Activated gamma-delta T cell (primary cell): ENCODE data around the gene SLC30A3.
"Not testable (repeated sequence)": the region's sequence is repeated elsewhere in the genome, so short reads cannot be mapped to it uniquely, and the experiment has no call there.

Source experiments
- DNase-seq: peaks from one replicate; lab custom pipeline; 2025; lab: John Stamatoyannopoulos, UW

Gene SLC30A3

DNA sequence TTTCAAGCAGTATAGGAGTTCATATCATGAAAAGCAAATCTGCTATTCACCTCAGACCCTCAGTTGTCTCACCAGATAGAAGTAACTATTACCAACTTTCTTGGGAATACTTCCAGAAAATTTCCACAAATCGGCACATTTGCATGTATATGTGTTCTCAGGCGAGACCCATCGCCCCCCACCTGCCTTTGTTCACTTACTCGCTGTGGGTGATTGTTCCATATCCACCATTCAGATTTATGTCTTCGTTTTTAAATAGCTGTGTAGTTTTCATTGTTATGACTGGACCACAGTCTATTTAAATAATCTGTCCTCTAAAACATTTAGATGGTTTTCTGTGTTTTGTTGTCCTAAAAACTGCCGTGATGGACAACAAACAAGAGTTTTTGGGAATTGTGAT is 22.6 kb upstream of the SLC30A3 start:
- no peak for DNase-seq

DNA sequence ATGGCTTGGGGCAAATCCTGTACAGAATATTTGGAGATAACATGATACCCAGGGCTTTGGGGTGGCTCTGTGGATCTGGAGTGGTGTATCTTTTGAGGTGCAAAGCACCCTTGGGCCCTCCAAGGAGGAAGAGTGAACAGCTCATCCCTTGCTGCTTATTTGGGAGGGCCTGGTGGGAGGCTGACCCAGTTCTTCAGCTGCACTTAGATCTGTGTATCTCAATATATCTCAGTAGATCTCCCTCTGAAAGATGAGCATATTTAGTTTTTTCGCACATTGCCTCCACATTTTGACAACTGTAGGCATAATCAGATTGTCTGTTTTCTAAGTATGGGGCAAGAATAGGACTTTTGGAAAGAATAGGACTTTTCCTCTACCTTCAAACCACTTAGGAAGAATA is 22.1 kb upstream of the SLC30A3 start:
- DNase-seq = no peak

DNA sequence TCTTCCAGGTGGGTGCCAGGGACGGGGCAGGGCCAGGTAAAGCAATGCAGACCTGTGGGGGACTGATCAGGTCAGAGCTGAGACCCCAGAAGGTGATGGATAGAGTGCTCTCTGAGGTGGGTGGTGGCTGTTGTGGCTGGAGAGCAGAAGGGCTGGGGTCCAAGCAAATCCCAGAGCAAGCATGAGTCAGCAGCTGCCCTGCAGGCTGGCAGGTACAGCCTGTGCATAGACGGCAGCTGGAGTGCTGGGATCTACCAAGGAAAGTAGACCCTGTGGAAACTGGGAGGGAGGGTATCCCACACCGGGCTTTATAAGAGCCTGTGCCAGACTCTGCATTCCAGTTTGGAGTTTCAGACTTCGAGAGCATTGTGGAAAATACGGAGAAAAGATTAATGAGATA is 20.0 kb upstream of the SLC30A3 start:
- DNase-seq = no peak

DNA sequence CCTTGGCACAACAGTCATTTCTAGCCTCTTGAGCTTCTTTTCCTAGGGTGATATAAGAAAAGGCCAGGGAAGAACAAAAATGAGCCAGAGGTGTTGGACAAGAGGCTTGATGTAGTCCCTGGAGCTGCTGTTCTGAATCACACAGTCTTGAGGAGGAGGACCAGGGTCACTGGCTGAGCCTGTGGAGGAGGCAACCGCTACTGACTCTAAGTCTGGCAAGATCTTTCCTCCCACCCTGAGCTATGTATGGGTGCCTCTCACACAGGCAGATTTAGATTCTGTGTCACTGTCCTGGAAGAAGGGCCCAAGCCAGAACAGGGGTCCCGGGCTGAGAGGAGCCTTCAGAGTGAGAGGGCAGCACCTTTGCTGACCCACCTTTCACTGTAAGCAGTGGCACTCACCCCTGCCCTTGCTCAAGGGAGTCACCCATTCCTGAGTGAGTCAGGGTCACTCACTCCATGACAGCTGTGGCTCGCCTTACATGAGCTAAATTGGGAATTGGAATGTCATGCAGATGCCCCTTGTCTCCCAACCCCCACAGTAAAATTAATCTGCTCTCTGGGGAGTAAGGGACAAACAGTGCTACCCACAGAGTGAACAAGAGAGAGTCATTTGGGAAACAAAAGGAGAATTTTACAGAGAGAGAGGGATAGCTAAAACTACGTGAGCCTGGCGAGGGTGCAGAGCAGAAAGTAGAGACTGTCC is 19.2 kb upstream of the SLC30A3 start, which contains the start of gene TRIM54:
TSS of gene TRIM54 (plus strand) at position 575 of the 705 bp plus-strand sequence. CDS start 303 bp downstream, outside the sequence.
- no peak for DNase-seq

DNA sequence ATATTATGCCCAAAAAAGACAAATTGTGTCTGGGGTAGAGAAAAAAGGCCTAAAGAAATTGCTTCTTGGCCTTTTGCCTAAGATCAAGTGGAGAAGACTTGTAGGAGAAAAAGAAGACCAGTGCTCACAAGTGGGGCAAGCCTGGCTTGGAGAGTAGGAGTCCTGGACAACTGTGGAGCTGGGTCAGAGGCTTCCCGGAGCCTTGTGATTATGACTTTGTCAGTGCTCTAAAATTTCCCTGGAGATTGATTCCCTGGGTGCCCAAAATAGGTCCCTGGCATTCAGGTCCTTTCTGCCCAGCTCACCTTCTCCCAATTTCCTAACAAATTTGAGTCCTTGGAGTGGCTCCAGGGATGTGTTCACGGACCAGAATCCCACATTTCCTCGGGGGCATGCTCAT is 18.6 kb upstream of the SLC30A3 start:
- no peak for DNase-seq

DNA sequence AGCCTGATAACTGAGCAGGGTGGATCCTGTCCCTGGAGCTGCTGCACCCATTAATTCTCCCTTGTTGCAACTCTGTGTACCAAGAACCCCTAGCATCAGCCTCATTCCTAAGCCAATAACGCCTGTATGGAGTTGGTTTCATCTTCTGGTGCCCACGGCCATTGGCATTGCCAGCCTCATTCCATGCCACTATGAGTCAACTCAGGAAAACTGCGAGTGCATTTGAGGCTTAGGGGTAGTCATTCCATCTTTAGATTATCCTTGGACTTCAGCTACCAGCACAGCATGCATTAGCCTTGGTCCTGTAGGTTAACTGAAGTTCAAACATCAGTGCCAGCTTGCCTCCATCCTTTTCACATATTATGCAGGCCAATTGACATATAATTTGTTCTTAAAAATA is 18.0 kb upstream of the SLC30A3 start:
- no peak for DNase-seq

DNA sequence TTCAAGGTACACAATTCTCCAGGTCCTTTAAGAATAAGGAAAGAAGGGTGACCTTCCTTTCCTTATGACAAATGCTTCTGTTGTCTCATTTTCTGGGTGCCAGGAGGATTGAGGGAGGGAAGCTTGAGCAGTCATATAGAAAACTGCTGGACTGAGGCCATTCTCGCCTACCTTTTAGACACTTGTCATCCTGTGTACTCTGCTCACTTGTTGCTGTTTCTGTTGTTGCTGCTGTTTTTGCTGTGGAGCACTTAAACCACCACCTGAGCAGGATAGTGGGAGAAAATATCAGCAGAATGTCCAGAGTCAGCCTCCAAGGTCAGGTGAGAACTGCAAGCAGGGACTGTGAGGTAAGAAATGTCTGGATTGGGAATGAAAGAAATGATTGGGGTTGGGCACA is 15.2 kb upstream of the SLC30A3 start:
- no peak for DNase-seq

DNA sequence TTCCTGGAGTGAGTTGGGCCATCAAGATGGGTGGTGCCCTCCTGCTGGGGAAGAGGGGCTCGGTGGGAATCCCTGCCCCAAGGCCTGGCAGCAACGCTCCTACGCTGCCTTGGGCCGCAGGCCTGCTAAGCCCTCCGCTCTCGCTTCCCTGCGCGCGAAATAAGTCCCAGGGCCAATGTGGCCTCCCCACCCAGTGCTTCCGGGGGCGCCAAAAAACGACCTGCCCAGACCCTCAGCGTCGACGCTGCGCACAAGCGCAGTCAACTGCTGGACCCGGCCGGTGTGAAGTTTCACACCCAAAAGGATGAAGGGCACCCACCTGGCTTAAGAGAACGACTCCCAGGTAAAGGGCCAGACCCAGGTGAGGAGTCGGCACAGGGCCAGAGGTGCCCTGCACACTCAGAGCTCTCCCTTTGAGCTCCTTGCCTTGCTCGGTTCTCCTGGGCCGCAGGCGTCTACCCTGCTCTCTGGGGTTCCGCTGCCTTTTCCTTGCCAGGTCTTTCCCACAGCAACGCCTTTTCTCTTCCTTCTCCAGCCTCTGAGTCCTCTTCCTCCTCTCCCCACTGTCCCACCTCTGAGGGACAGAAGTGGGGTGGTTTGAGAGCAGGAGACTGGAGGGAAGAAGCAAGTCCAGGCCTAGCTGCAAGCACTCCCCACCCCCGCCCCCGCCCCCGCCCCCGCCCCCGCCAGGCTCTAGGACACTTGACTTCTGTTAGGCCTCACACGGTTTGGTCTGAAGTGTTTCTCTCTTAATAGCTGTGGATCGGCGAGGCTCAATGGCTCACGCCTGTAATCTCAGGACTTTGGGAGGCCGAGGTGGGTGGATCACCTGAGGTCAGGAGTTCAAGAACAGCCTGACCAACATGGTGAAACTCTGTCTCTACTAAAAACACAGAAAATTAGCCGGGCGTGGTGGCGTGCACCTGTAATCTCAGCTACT is 12.6 kb upstream of the SLC30A3 start, which contains the start of gene DNAJC5G:
TSS of gene DNAJC5G (plus strand) at position 223 of the 940 bp plus-strand sequence. CDS start 1,296 bp downstream, outside the sequence.
- no peak for DNase-seq

DNA sequence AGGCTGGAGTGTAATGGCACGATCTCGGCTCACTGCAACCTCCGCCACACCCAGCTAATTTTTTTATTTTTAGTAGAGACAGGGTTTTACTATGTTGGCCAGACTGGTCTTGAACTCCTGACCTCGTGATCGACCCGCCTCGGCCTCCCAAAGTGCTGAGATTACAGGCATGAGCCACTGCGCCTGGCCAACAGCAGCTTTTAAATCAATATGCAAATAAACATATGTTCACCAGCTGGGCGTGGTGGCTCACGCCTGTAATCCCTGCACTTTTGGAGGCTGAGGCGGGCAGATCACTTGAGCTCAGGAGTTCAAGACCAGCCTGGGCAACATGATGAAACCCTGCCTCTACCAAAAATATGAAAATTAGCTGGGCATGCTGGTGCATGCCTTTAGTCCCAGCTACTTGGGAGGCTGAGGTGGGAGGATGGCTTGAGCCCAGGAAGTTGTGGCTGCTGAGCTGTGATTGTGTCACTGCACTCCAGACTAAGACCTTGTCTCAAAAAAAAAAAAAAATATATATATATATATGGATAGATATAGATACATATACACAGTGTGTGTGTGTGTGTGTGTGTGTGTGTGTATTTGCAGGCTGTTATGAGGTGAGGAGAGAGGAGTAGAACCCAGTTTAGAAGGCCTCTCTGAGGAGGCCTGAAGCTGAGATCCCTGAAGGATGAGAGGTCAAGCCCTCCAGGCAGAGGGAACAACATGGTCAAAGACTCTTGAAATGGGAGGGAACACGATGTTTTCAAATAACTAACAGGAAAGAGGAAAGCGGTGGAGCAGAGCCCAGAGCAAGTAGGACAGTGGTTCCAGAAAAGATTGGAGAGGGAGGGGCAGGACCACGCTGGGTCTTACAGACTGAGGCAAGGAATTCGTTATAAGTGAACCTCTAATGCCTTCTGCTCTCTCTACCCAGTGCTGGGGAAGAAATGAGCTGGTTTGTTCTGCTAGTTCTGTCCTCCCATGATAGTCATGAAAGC is 10.0 kb upstream of the SLC30A3 start:
- DNase-seq = not testable (repeated sequence)

DNA sequence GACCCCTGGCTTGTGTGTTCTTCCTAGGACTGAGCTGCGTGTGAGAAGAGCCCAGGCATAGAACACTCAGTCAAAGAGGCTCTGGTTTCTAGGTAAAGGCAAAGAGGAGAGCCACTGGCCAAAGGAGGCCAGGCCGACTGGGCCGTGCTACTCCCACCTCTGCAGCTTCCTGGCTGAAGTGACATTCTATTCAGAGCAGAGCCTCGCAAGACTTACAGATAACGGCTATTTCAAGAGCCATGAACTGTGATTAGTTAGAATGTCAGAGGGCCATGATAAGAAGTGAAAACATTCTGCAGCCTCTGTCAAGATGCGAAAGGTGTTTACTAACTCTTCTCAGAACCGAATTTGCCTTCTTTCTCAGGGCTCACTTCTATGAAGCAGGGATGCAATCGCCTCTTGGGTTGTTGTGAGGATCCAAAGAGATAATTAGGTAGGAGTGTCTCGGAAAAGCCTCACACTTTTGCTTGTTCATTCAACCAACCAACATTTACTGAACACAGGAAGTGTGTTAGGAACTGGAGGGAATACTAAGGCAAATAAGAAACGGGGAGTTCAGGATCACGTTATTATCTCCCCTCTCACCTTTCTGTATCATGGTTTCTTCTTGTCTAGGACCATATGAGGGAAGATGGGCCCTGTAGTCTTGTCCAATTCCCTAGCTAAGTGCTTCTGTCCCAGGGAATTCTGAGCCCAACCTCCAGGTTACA is 8.9 kb upstream of the SLC30A3 start:
- DNase-seq = no peak

DNA sequence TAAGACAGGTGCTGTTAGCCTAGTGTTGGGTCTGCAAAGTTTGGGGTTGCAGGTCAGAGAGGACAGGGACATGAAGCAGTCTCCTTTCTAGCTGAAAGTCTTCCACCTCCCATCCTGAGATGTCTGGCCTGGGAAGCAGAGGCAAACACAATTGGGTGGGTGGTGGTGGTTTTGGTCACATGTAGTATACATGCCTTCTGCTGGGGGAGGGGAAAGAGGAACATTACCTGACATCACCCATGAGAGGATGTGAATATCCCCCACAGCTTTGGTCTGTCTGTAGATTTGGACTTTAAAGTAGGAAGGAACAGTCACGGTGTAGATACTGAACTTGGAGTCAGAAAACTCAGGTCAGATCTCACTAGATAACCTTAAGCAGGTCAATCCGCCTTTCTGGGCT is 7.8 kb upstream of the SLC30A3 start:
- DNase-seq = no peak

DNA sequence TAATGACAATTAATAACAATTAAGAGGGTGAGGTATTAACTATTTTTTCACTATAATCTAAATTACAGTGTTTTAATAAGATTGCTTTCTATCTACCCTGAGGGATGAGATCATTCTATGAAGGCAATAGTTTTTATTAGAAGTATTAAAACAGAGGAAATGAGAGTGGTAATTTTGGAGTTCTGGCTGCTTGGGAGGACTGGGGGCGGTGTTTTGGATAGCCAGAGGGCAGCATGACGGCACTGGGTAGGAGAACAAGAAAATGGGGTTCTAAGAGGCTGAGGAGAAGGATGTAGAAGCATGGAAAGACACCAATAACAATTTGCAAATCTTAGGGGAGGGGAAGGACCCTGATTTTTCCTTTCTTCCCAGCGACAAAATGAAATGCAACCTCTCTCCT is 7.3 kb upstream of the SLC30A3 start:
- no peak for DNase-seq

DNA sequence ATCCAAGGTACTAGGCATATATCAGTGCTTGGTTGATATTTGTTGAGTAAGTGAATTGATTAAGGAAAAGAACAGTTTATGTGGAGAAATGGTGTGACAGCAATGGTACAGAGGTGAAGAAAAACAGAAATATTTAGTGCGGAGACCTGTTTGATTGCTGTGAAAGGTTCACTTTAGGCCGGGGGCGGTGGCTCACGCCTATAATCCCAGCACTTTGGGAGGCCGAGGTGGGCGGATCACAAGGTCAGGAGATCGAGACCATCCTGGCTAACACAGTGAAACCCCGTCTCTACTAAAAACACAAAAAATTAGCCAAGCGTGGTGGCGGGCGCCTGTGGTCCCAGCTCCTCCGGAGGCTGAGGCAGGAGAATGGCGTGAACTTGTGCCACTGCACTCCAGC is 5.4 kb upstream of the SLC30A3 start:
- not testable (repeated sequence) for DNase-seq

DNA sequence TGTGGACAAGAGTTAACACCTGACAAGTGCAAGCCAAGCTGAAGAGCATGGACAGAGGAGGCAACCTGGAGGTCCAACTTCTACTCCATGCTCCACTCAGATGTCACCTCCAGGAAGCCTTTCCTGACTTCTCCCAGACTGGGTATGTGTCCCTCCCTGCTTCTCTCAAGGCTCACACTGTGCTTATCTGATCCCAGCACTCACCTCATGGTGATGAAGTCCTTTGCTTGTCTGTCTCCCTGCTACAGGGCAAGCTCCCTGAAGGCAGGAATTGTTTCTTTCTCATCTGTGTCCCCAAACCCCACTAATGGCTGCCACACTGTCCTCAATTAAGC is 2.7 kb upstream of the SLC30A3 start:
- no peak for DNase-seq

DNA sequence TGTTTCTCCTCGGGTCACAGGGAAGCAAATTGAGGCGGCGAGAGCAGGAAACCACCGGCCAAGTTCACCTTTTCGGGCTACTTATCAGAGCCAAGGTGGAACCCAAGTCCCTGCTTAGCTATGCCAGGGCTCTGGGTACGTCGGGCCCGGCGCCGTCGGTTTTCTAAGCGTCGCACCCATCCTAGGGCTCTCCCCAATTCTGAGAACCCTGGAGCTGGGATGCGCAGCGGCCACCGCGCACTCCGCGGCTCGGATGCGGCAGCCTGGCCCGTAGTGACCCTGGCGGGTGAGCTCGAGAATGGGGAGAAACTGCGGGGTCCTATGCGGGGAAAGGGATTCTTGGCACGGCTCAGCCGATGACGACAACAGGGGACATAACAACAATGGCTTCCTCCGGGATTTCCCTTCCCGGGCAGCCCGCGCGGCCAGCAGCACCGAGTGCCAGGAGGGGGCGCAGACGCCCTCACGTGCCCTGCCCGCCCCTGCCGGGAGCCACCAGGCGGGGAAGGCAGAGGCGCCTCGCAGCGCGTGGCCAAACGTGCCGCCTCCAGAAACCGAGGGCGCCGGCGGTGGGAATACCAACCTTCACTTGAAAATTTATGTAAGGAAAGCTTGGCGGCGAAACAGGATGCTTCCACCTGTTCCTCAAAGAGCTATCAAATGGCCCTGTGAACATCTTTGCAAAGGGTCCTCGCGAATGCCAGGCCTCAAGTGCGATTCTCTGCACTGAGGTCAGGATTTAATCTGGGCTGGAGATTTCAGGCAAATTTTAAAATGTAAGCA is 2.1 kb upstream of the SLC30A3 start:
- peak; percentile 22 for DNase-seq

DNA sequence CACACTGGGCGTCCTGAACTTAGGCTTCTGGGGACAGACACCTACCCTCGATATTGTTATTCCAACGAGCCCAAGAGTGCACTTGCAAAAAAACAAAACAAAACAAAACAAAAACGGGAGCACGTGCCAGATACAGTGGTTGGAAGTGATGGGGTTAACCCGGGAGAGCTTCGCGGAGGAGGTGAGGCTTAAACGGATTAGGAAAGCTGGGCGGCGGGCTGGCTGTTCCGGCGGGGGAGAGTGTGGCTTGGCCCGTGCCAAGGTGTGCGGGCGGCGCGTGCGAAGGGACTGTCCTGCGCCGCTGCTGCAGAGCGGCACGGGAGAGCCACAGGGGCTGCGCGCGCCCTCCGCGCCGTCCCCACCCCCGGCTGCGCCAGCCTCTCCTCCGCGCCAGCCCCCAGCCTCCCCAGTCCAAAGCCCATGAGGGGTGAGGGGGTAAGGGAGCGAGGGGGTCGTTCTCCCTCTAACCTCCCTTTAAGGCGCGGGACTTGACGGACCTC is 1.5 kb upstream of the SLC30A3 start:
- no peak for DNase-seq

DNA sequence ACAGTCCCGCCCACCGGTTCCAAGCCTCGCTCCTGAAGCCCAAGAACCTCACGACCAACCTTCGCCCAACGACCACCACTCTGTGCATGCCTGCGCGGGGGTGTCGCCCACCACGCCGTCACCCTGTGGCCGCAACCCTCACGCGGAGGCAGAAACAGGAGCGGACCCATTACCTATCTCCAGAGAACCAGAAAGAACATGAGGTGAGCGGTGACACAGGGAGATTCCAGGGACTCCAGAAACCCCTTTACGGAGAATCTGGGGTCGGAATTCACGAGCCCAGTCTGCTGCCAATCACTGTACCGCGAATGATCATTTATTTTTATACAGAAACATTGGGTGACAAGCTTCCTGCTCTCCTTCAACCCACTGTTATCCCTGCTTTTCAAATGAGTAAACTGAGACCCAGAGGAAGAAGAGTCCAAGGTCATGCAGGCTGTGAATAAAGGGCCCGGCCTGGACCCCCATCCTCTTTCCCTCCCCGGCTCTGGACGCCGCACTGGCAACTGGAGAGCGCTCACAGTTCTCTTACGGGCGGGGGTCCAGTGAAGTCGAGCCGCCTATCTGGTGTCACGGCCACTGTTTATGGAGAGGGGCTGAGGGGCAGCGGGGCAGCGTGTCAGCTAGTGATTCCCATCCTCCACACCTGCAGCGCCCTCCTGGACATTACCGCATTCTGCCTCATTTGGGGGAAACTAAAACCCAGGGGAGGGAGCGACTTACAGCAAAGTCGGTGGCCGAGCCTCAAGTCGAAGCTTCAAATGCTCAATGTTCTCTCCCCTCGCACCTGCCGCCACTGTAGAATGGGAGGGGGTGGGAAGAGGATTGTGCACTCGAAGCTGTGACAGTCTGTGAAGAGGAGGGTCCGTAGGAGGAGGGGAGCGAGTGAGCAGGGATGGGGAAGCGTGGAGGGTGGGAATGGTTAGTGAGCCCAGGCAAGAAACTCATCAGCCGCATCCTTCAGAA is 723 bp upstream of the SLC30A3 start:
- no peak for DNase-seq

DNA sequence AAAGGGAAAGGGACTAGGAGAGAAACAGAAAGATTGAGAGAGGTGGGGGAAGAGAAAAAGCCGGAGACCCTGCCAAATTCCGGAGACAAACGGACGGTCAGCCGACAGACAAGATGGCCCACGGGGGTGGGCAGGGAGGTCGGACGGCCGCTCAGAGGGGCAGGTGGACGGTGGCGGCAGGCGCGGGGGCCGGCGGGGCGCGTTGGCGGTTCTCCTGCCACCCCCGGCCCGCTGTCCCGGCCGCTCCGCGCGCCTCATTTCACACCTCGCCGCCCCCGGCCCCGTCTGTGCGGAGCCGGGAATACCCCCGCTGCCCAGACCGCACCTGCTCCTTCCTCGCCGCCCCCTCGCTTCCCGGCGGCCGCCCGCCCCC is 935 bp downstream of the SLC30A3 start:
- DNase-seq = no peak
